GM18951 (cell line): ENCODE results near the gene UNKL.

Experiments
- POLR2A ChIP-seq: IDR thresholded peaks from 4 replicates; pipeline ENCODE4 v1.6.1; 2011; ENCODE audit warnings: mild to moderate bottlenecking; ENCODE audit not compliant: insufficient read length, insufficient read depth; ENCODE audit errors: extremely low read depth
- in situ Hi-C: fragments of 300-500 bp; cut with MboI; formaldehyde crosslinking; loops from one replicate; pipeline ENCODE4 v1.12.0; 2022; ENCODE audit warnings: low sequenced_read_pairs, mixed read lengths, inconsistent platforms; ENCODE audit not compliant: unreplicated experiment

UNKL gene

DNA sequence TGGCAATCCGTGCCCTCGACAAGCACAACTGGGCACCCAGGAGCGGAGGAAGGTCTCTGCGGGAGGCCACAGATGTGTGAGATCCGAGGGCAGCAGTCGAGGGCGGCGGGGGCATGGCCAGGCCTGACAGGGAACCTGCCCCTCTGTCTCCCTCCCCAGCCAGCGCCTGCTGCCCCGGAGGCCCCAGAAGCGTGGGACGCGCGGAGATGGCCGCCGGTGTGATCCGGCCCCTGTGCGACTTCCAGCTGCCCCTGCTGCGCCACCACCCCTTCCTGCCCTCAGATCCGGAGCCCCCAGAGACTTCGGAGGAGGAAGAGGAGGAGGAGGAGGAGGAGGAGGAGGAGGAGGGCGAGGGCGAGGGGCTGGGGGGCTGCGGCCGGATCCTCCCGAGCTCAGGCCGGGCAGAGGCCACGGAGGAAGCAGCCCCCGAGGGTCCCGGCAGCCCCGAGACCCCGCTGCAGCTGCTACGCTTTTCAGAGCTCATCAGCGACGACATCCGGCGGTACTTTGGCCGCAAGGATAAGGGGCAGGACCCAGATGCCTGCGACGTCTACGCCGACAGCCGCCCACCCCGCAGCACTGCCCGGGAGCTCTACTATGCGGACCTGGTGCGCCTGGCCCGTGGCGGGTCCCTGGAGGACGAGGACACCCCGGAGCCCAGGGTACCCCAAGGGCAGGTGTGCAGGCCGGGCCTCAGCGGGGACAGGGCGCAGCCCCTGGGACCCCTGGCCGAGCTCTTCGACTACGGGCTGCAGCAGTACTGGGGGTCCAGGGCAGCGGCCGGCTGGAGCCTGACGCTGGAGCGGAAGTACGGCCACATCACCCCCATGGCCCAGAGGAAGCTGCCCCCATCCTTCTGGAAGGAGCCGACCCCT, 18.1 kb upstream of the UNKL start:
- TF ChIP-seq POLR2A, result no peak
- in situ Hi-C loops, result no loop called here

DNA sequence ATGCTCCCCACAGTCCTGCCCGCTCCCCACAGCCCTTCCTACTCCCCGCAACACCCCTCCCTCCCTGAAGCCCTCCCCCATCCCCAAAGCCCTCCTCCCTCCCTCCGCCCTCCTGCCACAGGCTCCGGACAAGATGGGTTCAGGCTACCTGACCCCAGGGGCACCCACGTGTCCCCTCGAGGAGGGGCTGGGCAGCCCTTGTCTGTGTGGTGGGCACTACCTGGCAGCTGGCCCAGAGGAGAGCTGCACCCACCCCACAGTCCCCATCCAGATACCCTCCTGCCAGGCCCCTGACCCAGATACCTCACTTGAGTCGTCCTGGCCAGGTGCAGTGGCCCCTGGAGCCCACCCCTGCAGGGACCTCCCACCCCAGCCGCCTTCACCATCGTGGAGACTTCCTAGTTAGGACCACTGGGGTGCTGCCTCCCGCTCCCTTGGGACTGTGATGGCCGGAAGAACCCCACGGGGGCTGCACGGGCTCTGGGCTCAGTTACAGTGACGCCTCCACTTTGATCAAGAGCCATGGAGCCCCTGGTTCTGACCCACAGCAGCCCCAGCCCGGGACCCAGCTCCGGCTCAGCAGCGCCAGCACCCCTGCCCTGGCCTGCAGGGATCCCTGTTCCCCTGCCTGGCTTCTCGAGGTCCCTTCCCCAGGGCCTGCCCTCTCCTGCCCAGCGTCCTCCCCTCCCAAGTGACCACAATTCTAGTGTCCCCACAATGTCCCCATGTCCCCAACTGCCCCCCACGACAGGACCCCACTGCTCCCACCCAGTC, 17.2 kb upstream of the UNKL start:
- in situ Hi-C loops, result no loop called here
- TF ChIP-seq POLR2A, result no peak

DNA sequence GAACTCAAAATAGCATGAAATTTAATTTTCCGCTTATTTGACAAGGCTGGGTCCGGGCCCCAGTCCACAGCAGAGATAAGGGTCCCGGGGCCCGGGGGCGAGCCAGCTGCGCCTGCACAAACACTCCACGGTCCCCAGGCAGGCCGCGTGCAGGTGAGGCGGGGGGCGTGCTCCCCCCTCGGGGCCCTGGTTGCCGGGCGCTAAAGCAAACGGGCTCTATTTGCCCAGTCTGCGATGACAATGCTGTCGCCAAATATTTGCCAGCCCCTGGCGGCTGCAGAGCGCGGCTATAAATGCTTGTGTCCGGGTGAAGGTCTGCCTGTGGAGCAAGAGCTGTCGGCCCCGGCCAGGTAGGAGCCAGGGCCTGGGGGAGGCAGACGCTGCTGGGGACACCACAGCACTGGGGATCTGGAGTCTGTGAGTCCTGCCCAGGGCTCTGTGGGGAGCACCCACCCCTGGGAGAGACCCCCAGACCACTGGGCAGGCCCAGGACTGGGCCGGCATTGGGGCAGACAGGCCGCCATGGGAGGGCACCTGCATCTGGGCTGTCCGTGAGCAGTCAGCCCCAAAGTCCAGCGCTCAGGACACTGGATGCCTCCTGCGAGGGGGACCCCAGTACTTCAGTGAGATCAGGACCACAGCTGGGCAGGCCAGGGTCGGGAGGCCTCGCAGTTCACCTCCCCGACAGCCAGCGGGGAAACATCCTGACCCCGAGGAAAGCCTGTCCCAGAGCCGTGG, 16.4 kb upstream of the UNKL start, which contains the start of gene PERCC1:
Gene PERCC1 (plus strand): TSS at position 320 of the 738 bp plus-strand sequence. CDS start 1,516 bp downstream, outside the sequence.
- no peak for TF ChIP-seq POLR2A
- in situ Hi-C loops, result no loop called here

DNA sequence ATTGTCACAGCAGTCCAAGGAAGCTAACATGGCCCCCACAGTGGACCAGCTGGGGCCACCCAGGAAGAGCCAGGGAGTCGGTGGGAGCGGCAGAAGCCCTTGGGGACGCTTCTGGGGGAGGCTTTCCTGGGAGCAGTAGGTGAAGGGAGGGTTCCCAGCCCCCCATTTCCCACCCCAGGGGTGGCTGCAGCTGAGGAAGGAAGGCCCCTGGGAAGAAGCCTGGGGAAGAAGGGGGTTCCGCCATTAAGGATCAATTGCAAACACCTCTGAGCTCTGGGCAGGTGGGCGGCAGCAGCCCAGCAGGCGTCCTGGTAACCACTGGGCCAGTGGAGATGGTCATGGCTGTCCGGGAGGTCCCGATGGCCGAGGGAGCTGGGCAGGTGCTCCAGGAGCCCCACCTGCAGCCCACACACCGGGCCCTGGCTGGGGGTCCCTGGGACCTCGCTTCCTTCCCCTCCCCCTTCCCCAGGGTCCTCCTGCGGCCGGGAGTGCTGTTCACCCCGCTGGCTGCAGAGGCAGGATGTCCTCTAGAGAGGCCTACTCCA, 15.8 kb upstream of the UNKL start:
- in situ Hi-C loops, result no loop called here
- no peak for TF ChIP-seq POLR2A

DNA sequence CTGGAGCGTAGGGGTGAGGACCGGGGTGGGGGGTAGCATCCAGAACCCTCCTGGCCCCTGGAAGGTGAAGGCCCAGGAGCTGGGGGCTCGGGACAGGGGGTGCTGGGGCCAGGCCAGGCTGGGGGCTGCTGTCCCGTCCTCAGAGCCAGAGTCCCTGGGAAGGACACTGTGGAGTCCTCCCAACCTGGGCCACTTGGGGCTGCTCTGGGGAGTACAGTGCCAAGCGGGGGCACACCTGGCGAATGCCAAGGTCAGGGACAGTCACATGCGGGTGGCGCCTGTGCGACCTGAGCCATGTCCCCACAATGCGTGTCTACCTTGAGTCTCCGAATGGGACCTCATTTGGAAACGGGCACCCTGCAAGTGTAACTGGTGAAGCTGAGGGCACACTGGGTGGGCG, 15.1 kb upstream of the UNKL start:
- in situ Hi-C loops, result no loop called here

DNA sequence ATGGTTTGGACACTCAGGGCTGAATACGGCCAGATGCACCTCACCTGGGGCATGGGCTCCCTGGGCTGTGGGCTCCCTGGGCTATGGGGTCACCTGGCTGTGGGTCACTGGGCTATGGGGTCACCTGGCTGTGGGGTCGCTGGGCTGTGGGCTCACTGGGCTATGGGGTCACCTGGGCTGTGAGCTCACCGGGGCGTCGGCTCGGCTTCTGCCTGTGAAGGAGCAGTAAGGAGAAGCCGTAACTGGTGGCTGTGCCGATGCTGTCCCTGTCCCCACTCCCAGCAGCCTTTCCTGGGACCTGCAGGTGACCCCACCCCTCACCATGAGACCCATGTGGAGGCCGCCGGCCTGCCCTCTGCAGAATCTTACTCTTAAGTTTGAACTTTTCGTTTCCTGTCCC, 14.5 kb upstream of the UNKL start:
- in situ Hi-C loops, result no loop called here
- TF ChIP-seq POLR2A, result no peak

More for the DNA sequence above, 15.1 kb upstream of the UNKL start:
- no peak for TF ChIP-seq POLR2A

DNA sequence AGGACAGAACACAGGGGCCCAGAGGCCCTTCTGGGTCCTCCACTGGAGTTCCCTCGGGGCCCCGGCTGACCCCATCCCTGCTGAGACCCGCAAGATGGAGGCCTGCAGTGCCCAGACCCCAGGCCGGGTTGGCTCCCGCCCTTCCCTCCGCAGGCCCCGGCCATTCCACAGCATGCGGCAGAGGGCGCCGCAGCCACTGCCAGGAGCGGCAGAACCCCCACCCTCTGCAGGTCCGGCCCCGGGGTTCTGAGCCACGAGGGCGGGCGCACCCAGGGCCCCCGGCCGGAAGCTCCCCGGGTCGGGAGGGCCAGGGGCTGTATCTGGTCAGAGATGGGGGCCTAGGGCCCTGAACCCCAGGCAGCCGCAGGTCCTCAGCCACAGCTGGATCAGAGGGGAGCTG, 14.0 kb upstream of the UNKL start:
- in situ Hi-C loops, result no loop called here
- TF ChIP-seq POLR2A, result no peak

DNA sequence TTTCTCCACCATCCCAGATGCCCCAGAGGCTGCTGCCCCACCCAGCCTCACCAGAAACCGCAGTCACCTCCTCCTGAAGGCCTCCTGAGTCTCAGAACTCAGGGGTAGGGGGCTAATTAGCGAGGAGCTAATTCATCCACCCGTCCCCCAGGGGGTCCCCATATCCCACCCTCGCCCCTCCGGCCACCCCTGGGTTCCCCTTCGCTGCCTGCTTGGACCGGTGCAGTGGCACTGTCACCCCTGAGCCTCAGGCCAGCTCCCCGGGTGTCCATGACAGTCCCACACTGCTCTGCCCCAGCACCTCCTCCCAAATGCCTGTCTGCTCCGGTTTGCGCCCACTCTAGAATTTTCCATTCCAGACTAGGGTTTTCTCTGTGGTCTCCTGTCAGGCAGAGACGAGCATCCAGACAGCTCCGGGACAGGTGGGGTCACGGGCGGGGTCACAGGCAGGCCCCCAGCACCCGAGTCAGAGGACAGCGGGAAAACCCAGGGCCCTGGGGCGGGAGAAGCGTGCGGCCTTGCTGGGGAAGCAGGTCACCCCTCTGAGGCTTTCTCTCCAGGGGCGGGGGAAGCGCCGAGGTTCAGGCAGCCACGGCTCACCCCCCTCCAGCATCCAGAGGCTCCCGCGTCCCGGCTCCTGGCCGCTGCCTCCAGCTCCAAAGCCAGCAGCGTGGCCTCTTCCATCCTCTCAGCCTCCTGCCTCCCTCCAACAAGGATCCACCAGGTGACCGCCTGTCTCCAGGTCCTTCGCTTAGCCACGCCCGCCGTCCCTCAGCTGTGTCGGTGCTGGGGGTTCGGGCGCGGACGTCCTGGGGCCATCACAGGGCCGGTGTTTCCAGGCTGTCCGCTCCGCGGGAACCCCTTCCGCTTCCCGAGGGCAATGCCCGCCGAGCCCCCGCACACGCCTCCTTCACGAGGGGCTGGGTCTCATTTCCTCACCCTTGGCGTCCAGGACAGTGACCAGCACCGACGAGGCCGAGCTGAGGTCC, 13.3 kb upstream of the UNKL start:
- no peak for TF ChIP-seq POLR2A
- in situ Hi-C loops, result no loop called here

DNA sequence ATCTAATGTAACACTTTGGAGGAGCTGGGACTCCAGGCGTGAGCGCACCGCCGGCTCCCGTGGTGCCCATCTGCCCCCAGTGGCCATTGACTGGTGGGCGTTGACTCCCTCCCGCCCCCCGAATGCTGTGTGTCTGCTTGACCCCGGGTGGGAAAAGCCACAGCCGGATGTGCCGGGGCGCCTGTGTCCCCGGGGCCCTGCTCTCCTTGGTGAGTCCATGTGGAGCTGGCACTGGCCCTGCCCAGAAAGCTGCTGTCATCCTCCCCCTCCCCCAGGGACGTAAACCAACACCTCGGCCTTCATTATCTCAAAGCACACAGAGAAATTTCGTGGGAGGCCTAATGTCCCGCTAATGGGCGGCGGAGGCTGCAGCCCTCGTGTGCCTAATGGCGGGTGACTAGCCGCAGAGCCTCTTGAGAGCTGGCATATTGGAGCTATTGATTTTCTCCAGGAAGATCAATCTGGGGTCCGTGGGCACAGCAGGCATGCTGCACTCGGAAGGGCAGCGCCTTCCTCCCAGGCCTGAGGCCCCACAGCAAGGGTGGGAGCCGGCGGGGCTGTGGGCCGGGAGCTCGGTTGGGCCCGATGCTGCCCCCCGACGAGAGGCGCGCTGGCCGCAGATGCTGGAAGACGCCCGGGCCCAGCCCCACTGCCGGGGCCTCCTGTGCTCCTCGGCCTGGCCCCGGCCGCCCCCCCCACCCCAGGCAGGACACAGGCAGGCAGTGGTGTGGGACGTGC, 12.4 kb upstream of the UNKL start:
- TF ChIP-seq POLR2A, result no peak
- in situ Hi-C loops, result no loop called here

DNA sequence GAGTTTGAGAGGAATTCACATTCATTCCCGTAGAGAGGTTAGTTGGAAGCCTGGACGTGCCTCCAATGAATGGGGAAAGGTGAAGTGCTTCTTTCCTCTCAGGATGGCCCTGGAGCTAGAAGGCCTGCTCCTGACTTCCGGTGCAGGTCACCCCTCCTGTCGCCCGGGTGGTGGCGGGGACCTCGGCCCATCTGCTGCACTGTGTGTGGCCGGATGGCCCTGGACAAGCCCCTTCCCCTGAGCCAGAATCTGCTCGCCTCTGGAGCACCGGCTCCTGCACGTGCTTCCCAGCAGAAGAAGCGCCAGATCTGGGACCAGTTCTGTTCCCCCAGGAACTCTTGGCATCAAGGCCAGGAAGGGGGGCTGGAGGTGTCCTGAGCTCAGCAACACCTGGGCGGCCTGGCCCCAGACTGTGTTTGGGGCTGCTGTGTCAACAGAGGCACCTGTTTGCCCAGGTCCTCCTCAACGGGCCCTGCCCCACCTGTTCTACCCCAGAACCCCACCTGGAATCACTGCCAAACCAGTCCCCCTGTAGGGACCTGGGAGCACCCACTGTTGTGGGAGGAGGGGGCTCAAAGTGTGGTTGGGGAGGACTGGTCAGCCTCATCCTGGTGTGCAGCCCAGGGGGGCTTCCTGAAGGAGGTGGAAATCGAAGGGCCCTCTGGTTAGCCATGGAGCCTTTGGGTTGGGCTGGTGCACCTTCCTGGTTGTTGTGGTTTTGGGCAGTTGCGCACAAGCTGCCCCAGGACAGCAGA, 11.3 kb upstream of the UNKL start:
- no peak for TF ChIP-seq POLR2A
- in situ Hi-C loops, result no loop called here

DNA sequence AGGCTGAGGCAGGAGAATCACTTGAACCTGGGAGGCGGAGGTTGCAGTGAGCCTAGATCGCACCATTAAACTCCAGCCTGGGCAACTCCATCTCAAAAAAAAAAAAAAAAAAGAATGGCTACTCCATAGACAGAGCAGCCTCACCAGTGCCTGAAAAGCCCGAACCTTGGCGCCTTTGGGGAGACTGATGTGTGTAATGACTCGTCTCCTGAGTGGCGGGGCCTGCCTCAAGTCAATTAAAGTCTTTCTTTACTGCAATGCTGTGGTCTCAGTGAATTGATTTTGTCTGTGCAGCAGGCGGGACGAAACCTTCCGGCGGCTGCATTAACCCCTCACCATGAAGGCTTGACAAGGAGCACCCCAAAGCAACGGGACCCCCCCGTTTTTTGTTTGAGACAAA, 9.5 kb upstream of the UNKL start:
- in situ Hi-C loops, result no loop called here
- TF ChIP-seq POLR2A, result no peak
